ENCODE results near the gene CXCL5.

DNA sequence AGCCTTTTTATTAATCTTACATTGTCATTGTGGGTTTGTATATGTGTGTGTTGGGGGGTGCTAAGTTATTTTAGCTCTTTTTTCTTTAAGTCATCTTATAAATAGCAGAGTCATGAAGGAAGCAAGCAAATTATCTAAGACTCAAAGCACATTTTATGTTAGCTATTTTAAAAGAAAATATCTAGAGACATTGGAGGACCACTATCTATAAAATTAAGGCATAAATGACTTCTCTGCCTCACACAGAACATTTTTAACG, 6.8 kb downstream of the CXCL5 start:
- TF ChIP-seq TAF1 (IDR thresholded peaks at IDR 0.05; ENCODE audit: borderline replicate concordance, insufficient read depth, low read length) (no peak), POLR2AphosphoS5 (IDR thresholded peaks at IDR 0.05; ENCODE audit: low read depth, low read length) (no peak), SIN3A (IDR thresholded peaks at IDR 0.05; ENCODE audit: borderline replicate concordance, insufficient read depth, low read length) (no peak), FOXP2 (optimal IDR thresholded peaks at IDR 0.05; ENCODE audit: borderline replicate concordance, extremely low read depth, extremely low read length, insufficient read depth) (no peak)
- TF ChIP-seq, protein P1, sequence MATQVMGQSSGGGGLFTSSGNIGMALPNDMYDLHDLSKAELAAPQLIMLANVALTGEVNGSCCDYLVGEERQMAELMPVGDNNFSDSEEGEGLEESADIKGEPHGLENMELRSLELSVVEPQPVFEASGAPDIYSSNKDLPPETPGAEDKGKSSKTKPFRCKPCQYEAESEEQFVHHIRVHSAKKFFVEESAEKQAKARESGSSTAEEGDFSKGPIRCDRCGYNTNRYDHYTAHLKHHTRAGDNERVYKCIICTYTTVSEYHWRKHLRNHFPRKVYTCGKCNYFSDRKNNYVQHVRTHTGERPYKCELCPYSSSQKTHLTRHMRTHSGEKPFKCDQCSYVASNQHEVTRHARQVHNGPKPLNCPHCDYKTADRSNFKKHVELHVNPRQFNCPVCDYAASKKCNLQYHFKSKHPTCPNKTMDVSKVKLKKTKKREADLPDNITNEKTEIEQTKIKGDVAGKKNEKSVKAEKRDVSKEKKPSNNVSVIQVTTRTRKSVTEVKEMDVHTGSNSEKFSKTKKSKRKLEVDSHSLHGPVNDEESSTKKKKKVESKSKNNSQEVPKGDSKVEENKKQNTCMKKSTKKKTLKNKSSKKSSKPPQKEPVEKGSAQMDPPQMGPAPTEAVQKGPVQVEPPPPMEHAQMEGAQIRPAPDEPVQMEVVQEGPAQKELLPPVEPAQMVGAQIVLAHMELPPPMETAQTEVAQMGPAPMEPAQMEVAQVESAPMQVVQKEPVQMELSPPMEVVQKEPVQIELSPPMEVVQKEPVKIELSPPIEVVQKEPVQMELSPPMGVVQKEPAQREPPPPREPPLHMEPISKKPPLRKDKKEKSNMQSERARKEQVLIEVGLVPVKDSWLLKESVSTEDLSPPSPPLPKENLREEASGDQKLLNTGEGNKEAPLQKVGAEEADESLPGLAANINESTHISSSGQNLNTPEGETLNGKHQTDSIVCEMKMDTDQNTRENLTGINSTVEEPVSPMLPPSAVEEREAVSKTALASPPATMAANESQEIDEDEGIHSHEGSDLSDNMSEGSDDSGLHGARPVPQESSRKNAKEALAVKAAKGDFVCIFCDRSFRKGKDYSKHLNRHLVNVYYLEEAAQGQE (IDR thresholded peaks at IDR 0.05; ENCODE audit: insufficient read depth in 1 of 2, low read depth in 2 of 2, low read length in 2 of 2) = no peak
